ENCODE results near the gene STXBP1.

Gene STXBP1

GRCh38 chr9:127587966-127588365 lies 24.1 kb upstream of the STXBP1 start:
- TF ChIP-seq ZNF555 (tag by site-specific recombination; conservative IDR thresholded peaks at IDR 0.05) (no peak), BCL6B (tag by site-specific recombination; IDR thresholded peaks at IDR 0.05) (no peak), MYNN (tag by site-specific recombination; IDR thresholded peaks at IDR 0.05; ENCODE audit: borderline replicate concordance) (no peak), ZNF302 (tag by site-specific recombination; IDR thresholded peaks at IDR 0.05; ENCODE audit: low read depth) (no peak), ZNF623 (tag by site-specific recombination; IDR thresholded peaks at IDR 0.05) (peak; percentile 92), ZNF76 (tag by site-specific recombination; IDR thresholded peaks at IDR 0.05; ENCODE audit: borderline replicate concordance, low read depth) (no peak), OVOL3 (tag by site-specific recombination; IDR thresholded peaks at IDR 0.05) (no peak)
- POLR2A ChIA-PET = no interaction called here
- Histone ChIP-seq H3K9me3 (ENCODE audit: control insufficient read depth, insufficient read depth, low read depth, low read length) (no peaks in the 10 kb centered on the region), H3K36me3 (ENCODE audit: control insufficient read depth in 2 of 2, insufficient read depth in 1 of 2, low read length in 2 of 2) (no peaks in the 10 kb centered on the region), H3K27ac (ENCODE audit: extremely low read depth, low read depth, low read length) (no peak overlapping the region), H3K4me1 (ENCODE audit: control insufficient read depth, insufficient read depth, low read length) (no peaks in the 10 kb centered on the region), H3K4me3 (ENCODE audit: low read depth, low read length) (no peak overlapping the region)
- CTCF ChIA-PET = interaction anchor here (0.8 to 8.8 kb wide), 9 partner anchors 57 to 282 kb away, joined by 3 to 120 read pairs (median 7); partner anchors contain the start of gene TOR2A

GRCh38 chr9:127588740-127589506 lies 23.2 kb upstream of the STXBP1 start:
- CTCF ChIA-PET = interaction anchor here (0.6 to 8.8 kb wide), 25 partner anchors 9 to 331 kb away, joined by 3 to 120 read pairs (median 7); partner anchors contain the start of genes CDK9 and TOR2A
- H3K9me3 ChIP-seq (ENCODE audit: control insufficient read depth, insufficient read depth, low read depth, low read length) = no peaks in the 10 kb centered on the region
- H3K4me3 ChIP-seq (ENCODE audit: low read depth, low read length) = no peak overlapping the region
- POLR2A ChIA-PET = interaction anchor here (0.6 to 1.9 kb wide), 2 partner anchors 11 to 146 kb away, joined by 5 to 11 read pairs; partner anchors contain the start of gene TOR2A
- no peaks in the 10 kb centered on the region for H3K36me3 ChIP-seq (ENCODE audit: control insufficient read depth in 2 of 2, insufficient read depth in 1 of 2, low read length in 2 of 2)
- TF ChIP-seq ZNF223 (tag by site-specific recombination; IDR thresholded peaks at IDR 0.05) = no peak
- peak; percentile 83 for TF ChIP-seq WT1 (tag by site-specific recombination; IDR thresholded peaks at IDR 0.05)
- no peaks in the 10 kb centered on the region for H3K4me1 ChIP-seq (ENCODE audit: control insufficient read depth, insufficient read depth, low read length)
- H3K27ac ChIP-seq (ENCODE audit: extremely low read depth, low read depth, low read length) = no peak overlapping the region

GRCh38 chr9:127589955-127590370 lies 22.1 kb upstream of the STXBP1 start:
- Histone ChIP-seq H3K4me3 (ENCODE audit: low read depth, low read length) (no peak overlapping the region), H3K27ac (ENCODE audit: extremely low read depth, low read depth, low read length) (no peak overlapping the region), H3K4me1 (ENCODE audit: control insufficient read depth, insufficient read depth, low read length) (no peaks in the 10 kb centered on the region), H3K36me3 (ENCODE audit: control insufficient read depth in 2 of 2, insufficient read depth in 1 of 2, low read length in 2 of 2) (no peaks in the 10 kb centered on the region), H3K9me3 (ENCODE audit: control insufficient read depth, insufficient read depth, low read depth, low read length) (no peaks in the 10 kb centered on the region)
- POLR2A ChIA-PET = interaction anchor here (1.9 kb wide), 1 partner anchor 145 kb away, joined by 11 read pairs; the partner anchor contains the start of gene TOR2A
- CTCF ChIA-PET = interaction anchor here (0.6 to 8.8 kb wide), 29 partner anchors 10 to 1616 kb away, joined by 3 to 120 read pairs (median 4); partner anchors contain the start of genes ST6GALNAC4 and TOR2A
- no peak for TF ChIP-seq ZNF449 (tag by site-specific recombination; IDR thresholded peaks at IDR 0.05)
- TF ChIP-seq ZNF777 (tag by site-specific recombination; IDR thresholded peaks at IDR 0.05; ENCODE audit: borderline replicate concordance) = no peak
- TF ChIP-seq ZNF266 (tag by site-specific recombination; IDR thresholded peaks at IDR 0.05; ENCODE audit: low read depth) = no peak
- TF ChIP-seq FEZF1 (tag by site-specific recombination; IDR thresholded peaks at IDR 0.05) = no peak
- TF ChIP-seq YY1 (tag by site-specific recombination; IDR thresholded peaks at IDR 0.05) = no peak
- TF ChIP-seq ZNF473 (tag by site-specific recombination; IDR thresholded peaks at IDR 0.05) = no peak
- TF ChIP-seq ZNF629 (tag by site-specific recombination; IDR thresholded peaks at IDR 0.05) = no peak
- TF ChIP-seq KLF17 (tag by site-specific recombination; IDR thresholded peaks at IDR 0.05) = no peak
- no peak for TF ChIP-seq ZNF416 (tag by site-specific recombination; IDR thresholded peaks at IDR 0.05)
- TF ChIP-seq ZNF596 (tag by site-specific recombination; IDR thresholded peaks at IDR 0.05) = no peak
- no peak for TF ChIP-seq ZNF530 (tag by site-specific recombination; IDR thresholded peaks at IDR 0.05; ENCODE audit: low read depth)
- TF ChIP-seq ZFP41 (tag by site-specific recombination; IDR thresholded peaks at IDR 0.05; ENCODE audit: borderline replicate concordance) = no peak
- TF ChIP-seq ZNF704 (tag by site-specific recombination; IDR thresholded peaks at IDR 0.05) = no peak
- no peak for TF ChIP-seq ZNF623 (tag by site-specific recombination; IDR thresholded peaks at IDR 0.05)
- 0 out of 2 replicates have a peak, but pooled peaks have one; percentile 35 for TF ChIP-seq CTCF (tag by site-specific recombination; IDR thresholded peaks at IDR 0.05)
- no peak for TF ChIP-seq ZNF155 (tag by site-specific recombination; IDR thresholded peaks at IDR 0.05)

Measured in HEK293 (cell line).